Esophagus squamous epithelium (tissue), 4 donors: Measurements from ENCODE around the gene FKBP15.

Source experiments
- POLR2A ChIP-seq, 4 donors: fragments of 450-650 bp; IDR thresholded peaks; one replicate each; pipeline ENCODE4 v1.6.1; 2017; ENCODE audit warnings: antibody characterized with exemption in 4 of 4, mild to moderate bottlenecking in 4 of 4, moderate library complexity in 3 of 4
- TF ChIP-seq, protein P1 (sequence below), 6 experiments: fragments of 450-650 bp in 4 of 6; fragments of 200-600 bp in 2 of 6; sonication (generic) in 2 of 6; IDR thresholded peaks; one replicate each; pipeline ENCODE4 v1.5.1; 2016 to 2019; ENCODE audit warnings: antibody characterized with exemption in 6 of 6, mild to moderate bottlenecking in 4 of 6, moderate library complexity in 4 of 6

DNA sequence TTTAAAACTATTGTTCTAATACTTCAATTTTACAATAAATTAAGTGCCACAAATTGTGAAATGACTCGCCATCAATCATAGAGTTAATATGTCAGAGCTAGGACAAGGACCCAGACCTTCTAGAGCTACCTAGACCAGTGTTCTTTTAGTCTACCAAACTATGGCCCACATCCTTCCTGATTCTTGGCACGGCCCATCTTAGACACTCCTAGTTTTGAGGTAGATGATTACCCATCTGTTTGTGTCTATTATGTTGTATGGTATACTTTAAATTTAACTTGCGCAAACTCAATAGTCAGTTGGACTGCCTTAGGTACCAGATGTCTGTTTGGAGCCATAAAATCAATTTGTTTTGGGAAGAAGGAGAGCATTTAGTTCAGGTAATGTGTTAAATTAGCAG, 36.8 kb upstream of the FKBP15 start:
- TF ChIP-seq, protein P1, sequence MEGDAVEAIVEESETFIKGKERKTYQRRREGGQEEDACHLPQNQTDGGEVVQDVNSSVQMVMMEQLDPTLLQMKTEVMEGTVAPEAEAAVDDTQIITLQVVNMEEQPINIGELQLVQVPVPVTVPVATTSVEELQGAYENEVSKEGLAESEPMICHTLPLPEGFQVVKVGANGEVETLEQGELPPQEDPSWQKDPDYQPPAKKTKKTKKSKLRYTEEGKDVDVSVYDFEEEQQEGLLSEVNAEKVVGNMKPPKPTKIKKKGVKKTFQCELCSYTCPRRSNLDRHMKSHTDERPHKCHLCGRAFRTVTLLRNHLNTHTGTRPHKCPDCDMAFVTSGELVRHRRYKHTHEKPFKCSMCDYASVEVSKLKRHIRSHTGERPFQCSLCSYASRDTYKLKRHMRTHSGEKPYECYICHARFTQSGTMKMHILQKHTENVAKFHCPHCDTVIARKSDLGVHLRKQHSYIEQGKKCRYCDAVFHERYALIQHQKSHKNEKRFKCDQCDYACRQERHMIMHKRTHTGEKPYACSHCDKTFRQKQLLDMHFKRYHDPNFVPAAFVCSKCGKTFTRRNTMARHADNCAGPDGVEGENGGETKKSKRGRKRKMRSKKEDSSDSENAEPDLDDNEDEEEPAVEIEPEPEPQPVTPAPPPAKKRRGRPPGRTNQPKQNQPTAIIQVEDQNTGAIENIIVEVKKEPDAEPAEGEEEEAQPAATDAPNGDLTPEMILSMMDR (IDR thresholded peaks at IDR 0.05) = no peak
- no peak for TF ChIP-seq POLR2A (IDR thresholded peaks at IDR 0.05)
